Stomach (tissue), 9 donors: Measurements from ENCODE around the gene ADGRF3. TPM values are rescaled to one million over a fixed set of nuclear protein-coding genes. Genes with fewer than 3 reads are reported as not detected.
A peak's percentile ranks its signal among the peaks of the same experiment; 100 is the strongest.
"Not testable (repeated sequence)": the region's sequence is repeated elsewhere in the genome, so short reads cannot be mapped to it uniquely, and the experiment has no call there.

ENCODE experiments used
- DNase-seq, 2 donors: peaks; one replicate each; pipeline versions ENCODE4 v3.0.0 to v3.0.0-alpha.2; 2013 to 2019
- H3K27ac ChIP-seq, 5 donors: fragments of 200-600 bp in 4 of 5; sonication (generic) in 4 of 5; one replicate each; pipeline ENCODE4 v1.5.1; 2013 to 2019; ENCODE audit warnings: mild to moderate bottlenecking in 1 of 5, moderate library complexity in 1 of 5
- H3K27me3 ChIP-seq, 3 donors: fragments of 200-600 bp; sonication (generic); one replicate each; pipeline ENCODE4 v1.5.1; 2017 to 2019; ENCODE audit warnings: mixed run types in 1 of 3
- H3K36me3 ChIP-seq, 4 donors: fragments of 200-600 bp; sonication (generic); 1 replicate in 3 of 4; 2 replicates in 1 of 4; pipeline ENCODE4 v1.5.1; 2016 to 2019
- H3K4me1 ChIP-seq, 4 donors: fragments of 200-600 bp; sonication (generic); one replicate each; pipeline ENCODE4 v1.5.1; 2016 to 2019
- H3K4me3 ChIP-seq, 4 donors: fragments of 200-600 bp; sonication (generic) in 3 of 4; one replicate each; pipeline ENCODE4 v1.5.1; 2016 to 2019; ENCODE audit warnings: mild to moderate bottlenecking in 1 of 4
- H3K9me3 ChIP-seq, 4 donors: fragments of 200-600 bp; sonication (generic); one replicate each; pipeline ENCODE4 v1.5.1; 2016 to 2019
- CTCF ChIP-seq, 7 experiments: fragments of 450-650 bp in 4 of 7; fragments of 200-600 bp in 3 of 7; sonication (generic) in 3 of 7; IDR thresholded peaks; one replicate each; pipeline ENCODE4 v1.5.1; 2016 to 2019; ENCODE audit warnings: antibody characterized with exemption in 7 of 7, control low read depth in 2 of 7, mild to moderate bottlenecking in 1 of 7
- EP300 ChIP-seq: sonication (generic); formaldehyde crosslinking; IDR thresholded peaks from one replicate; pipeline ENCODE4 v1.6.1; 2017; ENCODE audit warnings: antibody characterized with exemption
- POLR2A ChIP-seq, 4 donors: fragments of 450-650 bp; IDR thresholded peaks; one replicate each; pipeline ENCODE4 v1.6.1; 2016; ENCODE audit warnings: antibody characterized with exemption in 4 of 4, control low read depth in 2 of 4, mild to moderate bottlenecking in 1 of 4, moderate library complexity in 1 of 4
- POLR2AphosphoS5 ChIP-seq, 3 donors: sonication (generic); formaldehyde crosslinking; IDR thresholded peaks; one replicate each; pipeline ENCODE4 v1.6.1; 2016; ENCODE audit warnings: antibody characterized with exemption in 3 of 3
- whole genome bisulfite sequencing, 5 donors: extraction: QIAGEN DNeasy Blood & Tissue Kit in 3 of 5; methylation state at CpG; one replicate each; pipeline versions ENCODE4 v1.1.5 to v1.1.7; 2013 to 2018; 5-methylcytosine and 5-hydroxymethylcytosine counted together
- intact Hi-C: fragments of 100-400 bp; cut with DNase I; formaldehyde crosslinking; loops from one replicate; pipeline ENCODE4 v1.15.1; 2023; ENCODE audit warnings: low total_unique reads
- polyA plus RNA-seq, 3 donors: library from polyadenylated mRNA; stranded (reverse); fragments of 200-250 nt; gene quantifications; one replicate each; pipeline ENCODE4 v1.2.3, GENCODE V29; 2013
- total RNA-seq, 5 donors: library from RNA; depleted of rRNA; stranded (reverse); fragments of >200 nt; gene quantifications; one replicate each; pipeline versions ENCODE4 v1.1.0 to v1.2.3, GENCODE V29; 2014 to 2016
- donor health status: healthy with polysubstance abuse.
- donor health status: Bipolar disorder and iron deficiency.
- donor health status: healthy.

ADGRF3 gene
- total and polyA plus RNA-seq, 8 donors = 0.05 to 0.31 (median 0.21) TPM; not detected in 4

- 49 to 68% (median 54%) methylated on average over 2 of the region's 2 CpGs for WGBS, 5 donors
- Histone ChIP-seq H3K27me3 (no peaks in the 10 kb centered on the region), H3K4me3 (no peak overlapping the region), H3K27ac (peak overlapping the region in 4 of 5 donors; percentile 58 to 87 (median 77)), H3K4me1 (peaks cover 15 to 34% (median 24%) of the 10 kb centered on the region in 4 donors), H3K9me3 (no peaks in the 10 kb centered on the region), H3K36me3 (peaks cover 12 to 37% (median 33%) of the 10 kb centered on the region in 4 donors)
- TF ChIP-seq POLR2AphosphoS5 (IDR thresholded peaks at IDR 0.05) (no peak), CTCF (IDR thresholded peaks at IDR 0.05) (no peak), POLR2A (IDR thresholded peaks at IDR 0.05) (no peak), EP300 (no peak)
- intact Hi-C loops = no loop called here
- DNase-seq = no peak
These were observed 73.1 kb downstream of the ADGRF3 start for GRCh38 chr2:26273501-26273900.

DNA sequence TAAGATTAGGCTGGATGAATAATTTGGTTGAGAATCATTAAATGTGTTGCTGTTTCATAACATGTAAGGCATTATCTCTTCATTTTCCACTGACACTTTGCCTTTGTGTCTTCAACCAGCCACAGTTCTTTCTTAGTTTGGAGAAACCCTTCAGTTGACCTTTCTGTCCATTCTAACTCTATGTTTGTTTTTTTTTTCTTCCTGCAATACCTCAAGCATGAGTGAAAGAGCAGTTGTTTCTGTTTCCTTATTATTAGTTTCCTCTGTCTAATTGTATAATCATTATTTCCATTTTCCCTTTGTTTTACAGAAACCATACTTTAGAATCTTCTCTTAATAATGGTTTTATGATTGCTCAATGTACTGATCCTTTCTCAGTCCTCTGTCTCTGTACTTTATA, 76.2 kb downstream of the ADGRF3 start:
- H3K4me1 ChIP-seq = peaks cover 15 to 34% (median 23%) of the 10 kb centered on the region in 4 donors
- TF ChIP-seq CTCF (IDR thresholded peaks at IDR 0.05) (no peak), POLR2A (IDR thresholded peaks at IDR 0.05) (no peak), EP300 (no peak), POLR2AphosphoS5 (IDR thresholded peaks at IDR 0.05) (no peak)
- H3K4me3 ChIP-seq = no peak overlapping the region
- intact Hi-C loops = no loop called here
- H3K36me3 ChIP-seq = peaks cover 6 to 26% (median 17%) of the 10 kb centered on the region in 4 donors
- no peaks in the 10 kb centered on the region for H3K9me3 ChIP-seq
- peak overlapping the region in 1 of 5 donors; percentile 45 for H3K27ac ChIP-seq
- no peaks in the 10 kb centered on the region for H3K27me3 ChIP-seq
- DNase-seq = no peak

- DNase-seq = no peak
- H3K36me3 ChIP-seq = peaks cover 4 to 29% (median 21%) of the 10 kb centered on the region in 4 donors
- H3K27me3 ChIP-seq = no peaks in the 10 kb centered on the region
- TF ChIP-seq POLR2AphosphoS5 (IDR thresholded peaks at IDR 0.05) (no peak), EP300 (no peak), CTCF (IDR thresholded peaks at IDR 0.05) (no peak), POLR2A (IDR thresholded peaks at IDR 0.05) (no peak)
- H3K27ac ChIP-seq = peak overlapping the region in 2 of 5 donors; percentile 8 to 45
- no peak overlapping the region for H3K4me3 ChIP-seq
- H3K4me1 ChIP-seq = peaks cover 10 to 28% (median 18%) of the 10 kb centered on the region in 4 donors
- no peaks in the 10 kb centered on the region for H3K9me3 ChIP-seq
- intact Hi-C loops = no loop called here
- 87 to 94% (median 90%) methylated on average over 6 of the region's 6 CpGs for WGBS, 5 donors
These were observed 76.9 kb downstream of the ADGRF3 start for GRCh38 chr2:26269571-26270158.

GRCh38 chr2:26268670-26269385, 77.8 kb downstream of the ADGRF3 start:
- DNase-seq, H3K4me3 ChIP-seq, intact Hi-C loops, H3K27me3 ChIP-seq, H3K9me3 ChIP-seq: not testable (repeated sequence)
- WGBS, 5 donors = 90 to 97% (median 93%) methylated on average over 12 of the region's 12 CpGs
- peaks cover 5 to 20% (median 13%) of the 10 kb centered on the region in 4 donors for H3K4me1 ChIP-seq
- H3K27ac ChIP-seq = peak overlapping the region in 2 of 5 donors; percentile 8 to 35
- peaks cover 4 to 38% (median 29%) of the 10 kb centered on the region in 4 donors for H3K36me3 ChIP-seq

GRCh38 chr2:26268213-26268612, 78.4 kb downstream of the ADGRF3 start:
- intact Hi-C loops = no loop called here
- no peak for TF ChIP-seq CTCF (IDR thresholded peaks at IDR 0.05)
- no peak overlapping the region for H3K27ac ChIP-seq

DNA sequence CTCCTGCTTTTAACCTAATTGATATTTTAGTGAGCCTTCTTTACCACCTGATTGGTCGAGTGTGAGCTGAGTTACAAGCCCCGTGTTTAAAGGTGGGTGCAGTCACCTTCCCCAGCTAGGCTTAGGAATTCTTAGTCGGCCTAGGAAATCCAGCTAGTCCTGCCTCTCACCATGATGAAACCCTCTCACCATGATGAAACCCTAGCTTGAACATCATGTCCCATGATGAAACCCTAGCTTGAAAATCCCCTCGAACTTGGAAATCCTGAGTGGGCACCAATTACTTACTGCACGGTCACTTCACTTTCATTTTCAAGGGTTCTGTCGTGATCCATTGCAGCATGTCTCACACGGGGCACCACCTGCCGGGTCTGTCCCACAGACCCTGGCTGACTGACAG, 87.8 kb downstream of the ADGRF3 start:
- H3K36me3 ChIP-seq = peaks cover 14 to 71% (median 63%) of the 10 kb centered on the region in 4 donors
- WGBS, 5 donors = 89 to 96% (median 94%) methylated on average over 8 of the region's 8 CpGs
- not testable (repeated sequence) for H3K27ac ChIP-seq

More at GRCh38 chr2:26268213-26268612, 78.4 kb downstream of the ADGRF3 start:
- Histone ChIP-seq H3K36me3 (peaks cover 4 to 44% (median 35%) of the 10 kb centered on the region in 4 donors), H3K4me1 (peaks cover under 1 to 14% (median 8%) of the 10 kb centered on the region in 4 donors), H3K9me3 (no peaks in the 10 kb centered on the region), H3K4me3 (no peak overlapping the region), H3K27me3 (no peaks in the 10 kb centered on the region)
- DNase-seq = no peak
- WGBS, 5 donors = 95 to 99% (median 96%) methylated on average over 4 of the region's 4 CpGs

More for the DNA sequence above, 87.8 kb downstream of the ADGRF3 start:
- H3K9me3 ChIP-seq, H3K4me3 ChIP-seq, H3K27me3 ChIP-seq, DNase-seq, intact Hi-C loops: not testable (repeated sequence)
- peaks cover 5 to 24% (median 11%) of the 10 kb centered on the region in 4 donors for H3K4me1 ChIP-seq
